Calu3 (cell line): Measurements from ENCODE around the gene RAB7B. TPM values are rescaled to one million over a fixed set of nuclear protein-coding genes. Genes with fewer than 3 reads are reported as not detected.

ENCODE experiments used
- BruUV-seq: library from RNA; stranded (reverse); fragments of 400-500 nt; replicated peaks from 2 replicates; lab custom pipeline; 2021; lab: Mats Ljungman, UMichigan
- CTCF ChIA-PET: fragments of 300-600 bp; sonication (Branson Sonifier 250); formaldehyde crosslinking; loops from one replicate; lab custom pipeline; 2022; ENCODE audit warnings: antibody characterized with exemption; lab: Charles Lee
- DNase-seq: peaks from one replicate; pipeline ENCODE4 v3.0.0; 2022
- H3K27ac Mint-ChIP-seq: one replicate; pipeline ENCODE4 v1.8.0; 2022; ENCODE audit warnings: mixed read lengths; ENCODE audit not compliant: unreplicated experiment
- H3K27me3 Mint-ChIP-seq: one replicate; pipeline ENCODE4 v1.8.0; 2022; ENCODE audit warnings: mixed read lengths; ENCODE audit not compliant: unreplicated experiment
- H3K36me3 Mint-ChIP-seq: one replicate; pipeline ENCODE4 v1.8.0; 2022; ENCODE audit warnings: mild to moderate bottlenecking, moderate library complexity, mixed read lengths; ENCODE audit not compliant: insufficient read depth, unreplicated experiment
- H3K4me1 Mint-ChIP-seq: one replicate; pipeline ENCODE4 v1.8.0; 2022; ENCODE audit warnings: mild to moderate bottlenecking, low read depth, mixed read lengths; ENCODE audit not compliant: unreplicated experiment
- H3K4me3 Mint-ChIP-seq: one replicate; pipeline ENCODE4 v1.8.0; 2022; ENCODE audit warnings: mild to moderate bottlenecking, low read depth, moderate library complexity, mixed read lengths; ENCODE audit not compliant: unreplicated experiment
- H3K9me3 Mint-ChIP-seq: one replicate; pipeline ENCODE4 v1.8.0; 2022; ENCODE audit warnings: low read depth, mixed read lengths; ENCODE audit not compliant: unreplicated experiment
- intact Hi-C: fragments of 100-400 bp; cut with micrococcal nuclease; formaldehyde crosslinking; loops from one replicate; pipeline ENCODE4 v1.10.0; 2022; ENCODE audit not compliant: unreplicated experiment
- total RNA-seq: library from RNA; stranded (reverse); gene quantifications from 2 replicates; pipeline ENCODE4 v1.2.3, GENCODE V29; 2022
- TF ChIP-seq, protein P1 (sequence below): fragments of 200-600 bp; IDR thresholded peaks from one replicate; pipeline ENCODE4 v1.8.0; 2022; ENCODE audit warnings: antibody characterized with exemption; ENCODE audit not compliant: unreplicated experiment

The RAB7B gene
- total RNA-seq, 1 experiment from 2014 or later, result 1.1 TPM

- Mint-ChIP-seq H3K27ac (peak overlapping the region; percentile 2), H3K9me3 (no peaks in the 10 kb centered on the region), H3K4me3 (no peak overlapping the region), H3K4me1 (peaks cover 42% of the 10 kb centered on the region), H3K27me3 (no peaks in the 10 kb centered on the region), H3K36me3 (peaks cover 19% of the 10 kb centered on the region)
- CTCF ChIA-PET, result interaction anchor here (1.7 kb wide), 1 partner anchor 28 kb away, joined by 6 read pairs; no protein-coding TSS in a partner anchor
- intact Hi-C loops, result no loop called here
- no TSS peak for BruUV-seq
- DNase-seq, result no peak
- TF ChIP-seq, protein P1, sequence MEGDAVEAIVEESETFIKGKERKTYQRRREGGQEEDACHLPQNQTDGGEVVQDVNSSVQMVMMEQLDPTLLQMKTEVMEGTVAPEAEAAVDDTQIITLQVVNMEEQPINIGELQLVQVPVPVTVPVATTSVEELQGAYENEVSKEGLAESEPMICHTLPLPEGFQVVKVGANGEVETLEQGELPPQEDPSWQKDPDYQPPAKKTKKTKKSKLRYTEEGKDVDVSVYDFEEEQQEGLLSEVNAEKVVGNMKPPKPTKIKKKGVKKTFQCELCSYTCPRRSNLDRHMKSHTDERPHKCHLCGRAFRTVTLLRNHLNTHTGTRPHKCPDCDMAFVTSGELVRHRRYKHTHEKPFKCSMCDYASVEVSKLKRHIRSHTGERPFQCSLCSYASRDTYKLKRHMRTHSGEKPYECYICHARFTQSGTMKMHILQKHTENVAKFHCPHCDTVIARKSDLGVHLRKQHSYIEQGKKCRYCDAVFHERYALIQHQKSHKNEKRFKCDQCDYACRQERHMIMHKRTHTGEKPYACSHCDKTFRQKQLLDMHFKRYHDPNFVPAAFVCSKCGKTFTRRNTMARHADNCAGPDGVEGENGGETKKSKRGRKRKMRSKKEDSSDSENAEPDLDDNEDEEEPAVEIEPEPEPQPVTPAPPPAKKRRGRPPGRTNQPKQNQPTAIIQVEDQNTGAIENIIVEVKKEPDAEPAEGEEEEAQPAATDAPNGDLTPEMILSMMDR, result no peak
Observed at GRCh38 chr1:206004826-206005225, 1.6 kb upstream of the RAB7B start.

DNA sequence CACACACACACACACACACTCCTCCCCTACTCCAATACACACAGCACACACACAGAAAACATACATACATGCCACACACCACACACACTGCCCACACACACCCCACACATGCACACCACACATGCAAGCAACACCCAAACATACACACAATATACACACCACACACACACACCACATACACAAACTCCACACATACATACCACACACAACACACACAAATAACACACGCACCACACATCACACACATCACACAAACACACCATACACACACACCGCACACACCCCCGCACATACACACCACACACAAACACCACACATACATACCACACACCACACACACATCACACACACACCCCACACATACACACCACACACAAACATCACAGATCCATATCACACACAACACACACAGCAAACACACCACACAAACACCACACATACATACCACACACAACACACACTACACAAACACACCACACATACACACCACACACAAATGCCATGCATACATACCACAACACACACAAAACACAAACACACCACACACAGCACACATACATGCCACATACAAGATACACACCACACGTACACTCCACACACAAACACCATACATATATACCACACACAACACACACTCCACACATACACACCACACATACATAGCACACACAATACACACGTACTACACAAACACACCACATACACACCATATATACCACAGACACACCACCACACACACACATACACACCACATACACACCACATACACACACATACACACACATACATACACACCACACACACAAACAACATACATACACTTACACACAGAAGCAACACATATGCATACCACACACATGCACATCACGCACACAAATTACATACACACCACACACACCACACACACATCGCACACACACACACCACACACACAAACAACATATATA, 932 bp upstream of the RAB7B start:
- intact Hi-C loops, result no loop called here
- Mint-ChIP-seq H3K9me3 (no peaks in the 10 kb centered on the region), H3K36me3 (peaks cover 12% of the 10 kb centered on the region), H3K4me3 (peak overlapping the region; percentile 0), H3K27me3 (no peaks in the 10 kb centered on the region), H3K27ac (peak overlapping the region; percentile 2), H3K4me1 (peaks cover 42% of the 10 kb centered on the region)
- no TSS peak for BruUV-seq
- TF ChIP-seq, protein P1, result no peak
- CTCF ChIA-PET, result interaction anchor here (0.9 to 1.3 kb wide), 3 partner anchors 18 to 26 kb away, joined by 3 to 4 read pairs (median 4); no protein-coding TSS in a partner anchor
- no peak for DNase-seq

DNA sequence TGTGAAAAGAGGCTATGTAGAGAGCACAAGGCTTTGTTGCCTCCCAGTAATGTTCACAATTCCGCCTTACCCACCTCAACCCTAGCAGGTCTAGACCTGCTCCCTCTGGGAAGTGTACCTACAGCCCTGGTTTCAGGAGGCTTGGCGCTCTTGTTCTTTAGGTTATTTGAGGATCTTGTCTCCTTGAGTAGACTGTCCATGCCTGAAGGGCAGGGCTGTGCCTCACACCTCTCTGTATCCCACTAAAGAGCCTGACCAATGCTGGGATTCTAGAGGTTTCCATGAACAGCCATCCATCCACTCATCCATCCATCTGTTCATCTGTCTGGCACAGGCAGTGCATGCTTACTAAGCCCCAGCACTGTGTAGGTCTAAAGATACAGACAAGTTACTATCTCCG, 1.0 kb downstream of the RAB7B start:
- BruUV-seq, result no TSS peak
- H3K4me1 Mint-ChIP-seq, result peaks cover 42% of the 10 kb centered on the region
- H3K27me3 Mint-ChIP-seq, result no peaks in the 10 kb centered on the region
- CTCF ChIA-PET, result interaction anchor here (1.4 kb wide), 1 partner anchor 18 kb away, joined by 4 read pairs; no protein-coding TSS in a partner anchor
- H3K9me3 Mint-ChIP-seq, result peaks cover 2% of the 10 kb centered on the region
- intact Hi-C loops, result no loop called here
- peaks cover 9% of the 10 kb centered on the region for H3K36me3 Mint-ChIP-seq
- peak overlapping the region; percentile 11 for H3K27ac Mint-ChIP-seq
- TF ChIP-seq, protein P1, result no peak
- H3K4me3 Mint-ChIP-seq, result no peak overlapping the region
- no peak for DNase-seq

DNA sequence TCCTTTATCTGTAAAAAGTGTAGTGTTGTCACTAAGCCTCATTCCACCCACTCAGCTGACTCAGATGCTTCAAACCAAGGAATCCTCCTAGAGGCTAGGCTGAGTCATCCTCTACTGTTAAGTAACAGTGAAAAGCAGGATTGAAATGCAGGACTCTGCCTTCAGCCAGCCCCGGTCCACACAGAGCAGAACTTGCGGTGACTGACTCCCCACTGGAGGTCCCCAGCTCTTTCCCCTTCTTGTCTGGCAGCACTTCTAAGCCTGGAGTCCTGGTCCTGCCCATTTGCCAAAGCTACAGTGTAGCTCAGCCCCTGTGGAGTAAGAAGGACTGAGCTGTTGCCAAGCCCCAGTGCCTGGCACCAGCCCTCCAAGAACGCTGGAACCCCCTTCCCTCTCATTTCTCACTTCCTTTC, 1.7 kb downstream of the RAB7B start:
- H3K4me1 Mint-ChIP-seq, result peaks cover 41% of the 10 kb centered on the region
- BruUV-seq, result no TSS peak
- CTCF ChIA-PET, result interaction anchor here (0.7 to 1.4 kb wide), 3 partner anchors 14 to 418 kb away, joined by 3 to 7 read pairs (median 4); no protein-coding TSS in a partner anchor
- peaks cover 9% of the 10 kb centered on the region for H3K36me3 Mint-ChIP-seq
- H3K4me3 Mint-ChIP-seq, result no peak overlapping the region
- no peaks in the 10 kb centered on the region for H3K27me3 Mint-ChIP-seq
- intact Hi-C loops, result no loop called here
- peak; percentile 48 for DNase-seq
- H3K9me3 Mint-ChIP-seq, result peaks cover 2% of the 10 kb centered on the region
- TF ChIP-seq, protein P1, result no peak
- H3K27ac Mint-ChIP-seq, result peak overlapping the region; percentile 11
